GM23338 (cell line): ENCODE results near the gene SYNGR4. TPM values are rescaled to one million over a fixed set of nuclear protein-coding genes. Genes with fewer than 3 reads are reported as not detected.

Source experiments
- ATAC-seq: fragments of 200-7000 bp; cut with Tn5 transposase; 3 replicates; pipeline ENCODE4 v1.9.1; 2020
- DNase-seq: peaks from one replicate; pipeline ENCODE4 v3.0.0-alpha.2; 2015; ENCODE audit warnings: low spot score
- H2AFZ ChIP-seq: fragments of 200-600 bp; sonication (generic); 2 replicates; pipeline ENCODE4 v1.8.0; 2016; ENCODE audit warnings: antibody characterized with exemption, mild to moderate bottlenecking, moderate library complexity
- H3F3A ChIP-seq: fragments of 200-600 bp; sonication (generic); replicated peaks from 2 replicates; pipeline ENCODE4 v1.8.0; 2017; ENCODE audit warnings: antibody characterized with exemption, mixed run types, low read depth
- H3K27ac ChIP-seq: fragments of 200-600 bp; sonication (generic); 2 replicates; pipeline ENCODE4 v1.6.1; 2016; ENCODE audit warnings: low read depth
- H3K27me3 ChIP-seq: fragments of 200-600 bp; sonication (generic); 2 replicates; pipeline ENCODE4 v1.8.0; 2016; ENCODE audit warnings: mild to moderate bottlenecking, mixed run types, moderate library complexity; ENCODE audit not compliant: insufficient read depth
- H3K36me3 ChIP-seq: fragments of 200-600 bp; sonication (generic); 2 replicates; pipeline ENCODE4 v1.8.0; 2016; ENCODE audit warnings: mild to moderate bottlenecking; ENCODE audit not compliant: insufficient read depth
- H3K4me1 ChIP-seq: fragments of 200-600 bp; sonication (generic); 2 replicates; pipeline ENCODE4 v1.8.0; 2016; ENCODE audit warnings: mild to moderate bottlenecking, moderate library complexity; ENCODE audit not compliant: insufficient read depth
- H3K4me2 ChIP-seq: fragments of 200-600 bp; sonication (generic); 2 replicates; pipeline ENCODE4 v1.7.1; 2017; ENCODE audit warnings: mixed run types
- H3K4me3 ChIP-seq: fragments of 200-600 bp; sonication (generic); 2 replicates; pipeline ENCODE4 v1.6.1; 2016; ENCODE audit warnings: mixed run types
- H3K79me2 ChIP-seq: fragments of 200-600 bp; sonication (generic); replicated peaks from 2 replicates; pipeline ENCODE4 v1.8.0; 2017; ENCODE audit warnings: mild to moderate bottlenecking; ENCODE audit not compliant: insufficient read depth
- H3K9me2 ChIP-seq: fragments of 200-600 bp; sonication (generic); 2 replicates; pipeline ENCODE4 v1.8.0; 2017; ENCODE audit not compliant: insufficient read depth
- H4K20me1 ChIP-seq: fragments of 200-600 bp; sonication (generic); replicated peaks from 2 replicates; pipeline ENCODE4 v1.8.0; 2017; ENCODE audit warnings: mild to moderate bottlenecking; ENCODE audit not compliant: insufficient read depth
- H3K27ac Mint-ChIP-seq: 2 replicates; pipeline ENCODE4 v1.8.0; 2020; ENCODE audit warnings: inconsistent platforms, mild to moderate bottlenecking, moderate library complexity, mixed read lengths
- H3K27me3 Mint-ChIP-seq: 3 replicates; pipeline ENCODE4 v1.8.0; 2022; ENCODE audit warnings: low read depth, mild to moderate bottlenecking, moderate library complexity, mixed read lengths, inconsistent platforms; ENCODE audit not compliant: insufficient read depth, poor library complexity
- H3K36me3 Mint-ChIP-seq: 3 replicates; pipeline ENCODE4 v1.8.0; 2021; ENCODE audit warnings: low read depth, mild to moderate bottlenecking, inconsistent platforms, moderate library complexity, mixed read lengths
- H3K4me1 Mint-ChIP-seq: 3 replicates; pipeline ENCODE4 v1.8.0; 2020; ENCODE audit warnings: mild to moderate bottlenecking, inconsistent platforms, mixed read lengths
- H3K4me3 Mint-ChIP-seq: 3 replicates; pipeline ENCODE4 v1.8.0; 2021; ENCODE audit warnings: moderate library complexity, mild to moderate bottlenecking, inconsistent platforms, mixed read lengths
- H3K9me3 Mint-ChIP-seq: 3 replicates; pipeline ENCODE4 v1.8.0; 2020; ENCODE audit warnings: moderate library complexity, mild to moderate bottlenecking, inconsistent platforms, mixed read lengths
- CREB1 ChIP-seq: fragments of 250-450 bp; sonication (Bioruptor Pico); IDR thresholded peaks from 2 replicates; pipeline ENCODE4 v1.5.0; 2020; ENCODE audit warnings: low read depth, mild to moderate bottlenecking, moderate library complexity
- EZH2 ChIP-seq: fragments of 200-600 bp; sonication (generic); IDR thresholded peaks from one replicate; pipeline ENCODE4 v1.8.0; 2017; ENCODE audit warnings: antibody characterized with exemption, mild to moderate bottlenecking, low read depth; ENCODE audit not compliant: unreplicated experiment
- EZH2phosphoT487 ChIP-seq: fragments of 200-600 bp; sonication (generic); IDR thresholded peaks from one replicate; pipeline ENCODE4 v1.8.1; 2018; ENCODE audit warnings: antibody characterized with exemption; ENCODE audit not compliant: unreplicated experiment
- JUNB ChIP-seq: IDR thresholded peaks from one replicate; pipeline ENCODE4 v1.6.1; 2016; ENCODE audit warnings: antibody characterized with exemption; ENCODE audit not compliant: unreplicated experiment
- NANOG ChIP-seq: IDR thresholded peaks from 2 replicates; pipeline ENCODE4 v1.6.1; 2016; ENCODE audit warnings: antibody characterized with exemption, borderline replicate concordance
- POLR2AphosphoS5 ChIP-seq: IDR thresholded peaks from 2 replicates; pipeline ENCODE4 v1.6.1; 2016; ENCODE audit warnings: antibody characterized with exemption, low read depth
- STAT1 ChIP-seq: IDR thresholded peaks from one replicate; pipeline ENCODE4 v1.6.1; 2016; ENCODE audit warnings: antibody characterized with exemption; ENCODE audit not compliant: unreplicated experiment
- ZNF114 ChIP-seq: fragments of 250-450 bp; sonication (Bioruptor Pico); IDR thresholded peaks from 2 replicates; pipeline ENCODE4 v1.5.0; 2020; ENCODE audit warnings: mild to moderate bottlenecking, moderate library complexity
- ZNF331 ChIP-seq: fragments of 250-450 bp; sonication (Bioruptor Pico); IDR thresholded peaks from 2 replicates; pipeline ENCODE4 v1.5.0; 2020; ENCODE audit warnings: low read depth, mild to moderate bottlenecking, moderate library complexity
- polyA plus RNA-seq: library from polyadenylated mRNA; unstranded; fragments of >200 nt; fragmentation: Nextera tagmentation; extraction: Ambion mirVana; gene quantifications from 2 replicates; pipeline ENCODE4 v1.2.1, GENCODE V29; 2016
- total RNA-seq: library from RNA; depleted of rRNA; stranded (reverse); fragments of >200 nt; shearing (Covaris generic); gene quantifications from 2 replicates; pipeline ENCODE4 v1.2.3, GENCODE V29; 2014
- TF ChIP-seq, protein P1 (sequence below), 2 experiments: fragments of 200-600 bp in 1 of 2; sonication (generic) in 1 of 2; conservative IDR thresholded peaks; 2 replicates each; pipeline versions ENCODE4 v1.5.1 to v1.6.1; 2016 to 2017; ENCODE audit warnings: antibody characterized with exemption in 2 of 2, low read depth in 2 of 2, mild to moderate bottlenecking in 2 of 2, moderate library complexity in 1 of 2
- TF ChIP-seq, protein P2 (sequence below): fragments of 250-450 bp; sonication (Bioruptor Pico); IDR thresholded peaks from 2 replicates; pipeline ENCODE4 v1.5.0; 2020; ENCODE audit warnings: mild to moderate bottlenecking, moderate library complexity
- TF ChIP-seq, protein P3 (sequence below): IDR thresholded peaks from 2 replicates; pipeline ENCODE4 v1.6.1; 2016; ENCODE audit warnings: antibody characterized with exemption

The SYNGR4 gene
- total and polyA plus RNA-seq, 2 experiments from 2014 or later, result not detected

DNA sequence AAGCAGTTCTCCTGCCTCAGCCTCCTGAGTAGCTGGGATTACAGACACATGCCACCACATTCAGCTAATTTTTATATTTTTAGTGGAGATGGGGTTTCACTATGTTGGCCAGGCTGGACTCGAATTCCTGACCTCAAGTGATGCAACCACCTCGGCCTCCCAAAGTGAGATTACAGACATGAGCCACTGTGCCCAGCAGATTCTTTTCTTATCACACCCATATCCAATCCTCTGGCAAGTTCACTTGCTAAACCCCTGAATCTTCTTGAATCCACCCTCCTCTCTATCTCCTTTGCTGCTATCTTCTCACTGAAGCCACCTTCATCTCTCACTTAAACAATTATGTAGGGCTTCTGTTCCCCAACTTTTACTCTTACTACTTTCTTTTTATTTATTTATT is 18.0 kb upstream of the SYNGR4 start (continued):
- TF ChIP-seq, protein P1, sequence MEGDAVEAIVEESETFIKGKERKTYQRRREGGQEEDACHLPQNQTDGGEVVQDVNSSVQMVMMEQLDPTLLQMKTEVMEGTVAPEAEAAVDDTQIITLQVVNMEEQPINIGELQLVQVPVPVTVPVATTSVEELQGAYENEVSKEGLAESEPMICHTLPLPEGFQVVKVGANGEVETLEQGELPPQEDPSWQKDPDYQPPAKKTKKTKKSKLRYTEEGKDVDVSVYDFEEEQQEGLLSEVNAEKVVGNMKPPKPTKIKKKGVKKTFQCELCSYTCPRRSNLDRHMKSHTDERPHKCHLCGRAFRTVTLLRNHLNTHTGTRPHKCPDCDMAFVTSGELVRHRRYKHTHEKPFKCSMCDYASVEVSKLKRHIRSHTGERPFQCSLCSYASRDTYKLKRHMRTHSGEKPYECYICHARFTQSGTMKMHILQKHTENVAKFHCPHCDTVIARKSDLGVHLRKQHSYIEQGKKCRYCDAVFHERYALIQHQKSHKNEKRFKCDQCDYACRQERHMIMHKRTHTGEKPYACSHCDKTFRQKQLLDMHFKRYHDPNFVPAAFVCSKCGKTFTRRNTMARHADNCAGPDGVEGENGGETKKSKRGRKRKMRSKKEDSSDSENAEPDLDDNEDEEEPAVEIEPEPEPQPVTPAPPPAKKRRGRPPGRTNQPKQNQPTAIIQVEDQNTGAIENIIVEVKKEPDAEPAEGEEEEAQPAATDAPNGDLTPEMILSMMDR (conservative IDR thresholded peaks at IDR 0.05; ENCODE audit: low read depth in 2 of 2), result no peak
- TF ChIP-seq POLR2AphosphoS5, result no peak

DNA sequence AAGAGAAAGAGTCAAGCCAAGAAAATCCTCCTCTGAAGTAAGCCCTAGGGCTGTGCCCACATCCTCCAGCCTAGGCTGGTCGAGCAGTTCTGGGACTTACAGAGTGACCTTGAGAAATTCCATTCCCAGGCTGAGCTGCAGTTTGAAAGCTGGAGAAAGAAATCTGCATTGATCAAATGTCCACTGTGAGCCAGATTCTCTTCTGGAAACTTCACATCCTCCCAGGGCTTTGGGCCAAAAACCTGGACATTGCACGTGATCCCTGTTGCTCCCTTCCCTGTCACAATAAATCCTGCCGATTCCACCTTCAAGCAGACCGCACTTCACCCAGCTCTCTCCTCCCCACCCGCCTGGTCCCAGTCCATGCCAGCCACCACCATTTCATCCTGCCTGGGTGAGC is 16.1 kb upstream of the SYNGR4 start:
- Histone ChIP-seq H3K27ac (no peak overlapping the region), H3K79me2 (no peaks in the 10 kb centered on the region), H3K4me2 (no peak overlapping the region), H3K4me1 (no peaks in the 10 kb centered on the region; the same call in 1 of the 2 replicates), H3F3A (no peaks in the 10 kb centered on the region), H3K27me3 (no peaks in the 10 kb centered on the region), H2AFZ (no peak overlapping the region), H3K4me3 (no peak overlapping the region), H3K9me2 (no peaks in the 10 kb centered on the region), H3K36me3 (no peaks in the 10 kb centered on the region), H4K20me1 (peaks cover 4% of the 10 kb centered on the region; the same call in 1 of the 2 replicates)
- no peaks in the 10 kb centered on the region for H3K4me1 Mint-ChIP-seq
- peaks cover 3% of the 10 kb centered on the region; the same call in 1 of the 3 replicates for H3K9me3 Mint-ChIP-seq
- H3K27me3 Mint-ChIP-seq, result peaks cover 8% of the 10 kb centered on the region
- DNase-seq (no peak), ATAC-seq (no peak)
- H3K36me3 Mint-ChIP-seq, result no peaks in the 10 kb centered on the region
- H3K27ac Mint-ChIP-seq, result no peak overlapping the region
- H3K4me3 Mint-ChIP-seq, result no peak overlapping the region
- no peak for TF ChIP-seq JUNB
- TF ChIP-seq, protein P2, sequence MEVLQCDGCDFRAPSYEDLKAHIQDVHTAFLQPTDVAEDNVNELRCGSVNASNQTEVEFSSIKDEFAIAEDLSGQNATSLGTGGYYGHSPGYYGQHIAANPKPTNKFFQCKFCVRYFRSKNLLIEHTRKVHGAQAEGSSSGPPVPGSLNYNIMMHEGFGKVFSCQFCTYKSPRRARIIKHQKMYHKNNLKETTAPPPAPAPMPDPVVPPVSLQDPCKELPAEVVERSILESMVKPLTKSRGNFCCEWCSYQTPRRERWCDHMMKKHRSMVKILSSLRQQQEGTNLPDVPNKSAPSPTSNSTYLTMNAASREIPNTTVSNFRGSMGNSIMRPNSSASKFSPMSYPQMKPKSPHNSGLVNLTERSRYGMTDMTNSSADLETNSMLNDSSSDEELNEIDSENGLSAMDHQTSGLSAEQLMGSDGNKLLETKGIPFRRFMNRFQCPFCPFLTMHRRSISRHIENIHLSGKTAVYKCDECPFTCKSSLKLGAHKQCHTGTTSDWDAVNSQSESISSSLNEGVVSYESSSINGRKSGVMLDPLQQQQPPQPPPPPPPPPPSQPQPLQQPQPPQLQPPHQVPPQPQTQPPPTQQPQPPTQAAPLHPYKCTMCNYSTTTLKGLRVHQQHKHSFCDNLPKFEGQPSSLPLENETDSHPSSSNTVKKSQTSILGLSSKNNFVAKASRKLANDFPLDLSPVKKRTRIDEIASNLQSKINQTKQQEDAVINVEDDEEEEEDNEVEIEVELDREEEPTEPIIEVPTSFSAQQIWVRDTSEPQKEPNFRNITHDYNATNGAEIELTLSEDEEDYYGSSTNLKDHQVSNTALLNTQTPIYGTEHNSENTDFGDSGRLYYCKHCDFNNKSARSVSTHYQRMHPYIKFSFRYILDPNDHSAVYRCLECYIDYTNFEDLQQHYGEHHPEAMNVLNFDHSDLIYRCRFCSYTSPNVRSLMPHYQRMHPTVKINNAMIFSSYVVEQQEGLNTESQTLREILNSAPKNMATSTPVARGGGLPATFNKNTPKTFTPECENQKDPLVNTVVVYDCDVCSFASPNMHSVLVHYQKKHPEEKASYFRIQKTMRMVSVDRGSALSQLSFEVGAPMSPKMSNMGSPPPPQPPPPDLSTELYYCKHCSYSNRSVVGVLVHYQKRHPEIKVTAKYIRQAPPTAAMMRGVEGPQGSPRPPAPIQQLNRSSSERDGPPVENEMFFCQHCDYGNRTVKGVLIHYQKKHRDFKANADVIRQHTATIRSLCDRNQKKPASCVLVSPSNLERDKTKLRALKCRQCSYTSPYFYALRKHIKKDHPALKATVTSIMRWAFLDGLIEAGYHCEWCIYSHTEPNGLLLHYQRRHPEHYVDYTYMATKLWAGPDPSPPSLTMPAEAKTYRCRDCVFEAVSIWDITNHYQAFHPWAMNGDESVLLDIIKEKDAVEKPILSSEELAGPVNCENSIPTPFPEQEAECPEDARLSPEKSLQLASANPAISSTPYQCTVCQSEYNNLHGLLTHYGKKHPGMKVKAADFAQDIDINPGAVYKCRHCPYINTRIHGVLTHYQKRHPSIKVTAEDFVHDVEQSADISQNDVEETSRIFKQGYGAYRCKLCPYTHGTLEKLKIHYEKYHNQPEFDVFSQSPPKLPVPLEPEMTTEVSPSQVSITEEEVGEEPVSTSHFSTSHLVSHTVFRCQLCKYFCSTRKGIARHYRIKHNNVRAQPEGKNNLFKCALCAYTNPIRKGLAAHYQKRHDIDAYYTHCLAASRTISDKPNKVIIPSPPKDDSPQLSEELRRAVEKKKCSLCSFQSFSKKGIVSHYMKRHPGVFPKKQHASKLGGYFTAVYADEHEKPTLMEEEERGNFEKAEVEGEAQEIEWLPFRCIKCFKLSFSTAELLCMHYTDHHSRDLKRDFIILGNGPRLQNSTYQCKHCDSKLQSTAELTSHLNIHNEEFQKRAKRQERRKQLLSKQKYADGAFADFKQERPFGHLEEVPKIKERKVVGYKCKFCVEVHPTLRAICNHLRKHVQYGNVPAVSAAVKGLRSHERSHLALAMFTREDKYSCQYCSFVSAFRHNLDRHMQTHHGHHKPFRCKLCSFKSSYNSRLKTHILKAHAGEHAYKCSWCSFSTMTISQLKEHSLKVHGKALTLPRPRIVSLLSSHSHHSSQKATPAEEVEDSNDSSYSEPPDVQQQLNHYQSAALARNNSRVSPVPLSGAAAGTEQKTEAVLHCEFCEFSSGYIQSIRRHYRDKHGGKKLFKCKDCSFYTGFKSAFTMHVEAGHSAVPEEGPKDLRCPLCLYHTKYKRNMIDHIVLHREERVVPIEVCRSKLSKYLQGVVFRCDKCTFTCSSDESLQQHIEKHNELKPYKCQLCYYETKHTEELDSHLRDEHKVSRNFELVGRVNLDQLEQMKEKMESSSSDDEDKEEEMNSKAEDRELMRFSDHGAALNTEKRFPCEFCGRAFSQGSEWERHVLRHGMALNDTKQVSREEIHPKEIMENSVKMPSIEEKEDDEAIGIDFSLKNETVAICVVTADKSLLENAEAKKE (CRISPR knock-in tag), result no peak
- TF ChIP-seq NANOG, result no peak
- no peak for TF ChIP-seq POLR2AphosphoS5
- no peak for TF ChIP-seq EZH2
- no peak for TF ChIP-seq CREB1
- TF ChIP-seq EZH2phosphoT487, result no peak
- no peak for TF ChIP-seq ZNF331 (CRISPR knock-in tag)
- TF ChIP-seq, protein P1 (conservative IDR thresholded peaks at IDR 0.05; ENCODE audit: low read depth in 2 of 2), result no peak
- TF ChIP-seq STAT1, result no peak
- TF ChIP-seq, protein P3, sequence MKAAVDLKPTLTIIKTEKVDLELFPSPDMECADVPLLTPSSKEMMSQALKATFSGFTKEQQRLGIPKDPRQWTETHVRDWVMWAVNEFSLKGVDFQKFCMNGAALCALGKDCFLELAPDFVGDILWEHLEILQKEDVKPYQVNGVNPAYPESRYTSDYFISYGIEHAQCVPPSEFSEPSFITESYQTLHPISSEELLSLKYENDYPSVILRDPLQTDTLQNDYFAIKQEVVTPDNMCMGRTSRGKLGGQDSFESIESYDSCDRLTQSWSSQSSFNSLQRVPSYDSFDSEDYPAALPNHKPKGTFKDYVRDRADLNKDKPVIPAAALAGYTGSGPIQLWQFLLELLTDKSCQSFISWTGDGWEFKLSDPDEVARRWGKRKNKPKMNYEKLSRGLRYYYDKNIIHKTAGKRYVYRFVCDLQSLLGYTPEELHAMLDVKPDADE, result no peak
- no peak for TF ChIP-seq ZNF114 (CRISPR knock-in tag)
